Measurements from ENCODE around the gene HHEX. TPM values are rescaled to one million over a fixed set of nuclear protein-coding genes. Genes with fewer than 3 reads are reported as not detected.

Gene HHEX
- total RNA-seq, 1 experiment from 2014 or later = 71.7 TPM

DNA sequence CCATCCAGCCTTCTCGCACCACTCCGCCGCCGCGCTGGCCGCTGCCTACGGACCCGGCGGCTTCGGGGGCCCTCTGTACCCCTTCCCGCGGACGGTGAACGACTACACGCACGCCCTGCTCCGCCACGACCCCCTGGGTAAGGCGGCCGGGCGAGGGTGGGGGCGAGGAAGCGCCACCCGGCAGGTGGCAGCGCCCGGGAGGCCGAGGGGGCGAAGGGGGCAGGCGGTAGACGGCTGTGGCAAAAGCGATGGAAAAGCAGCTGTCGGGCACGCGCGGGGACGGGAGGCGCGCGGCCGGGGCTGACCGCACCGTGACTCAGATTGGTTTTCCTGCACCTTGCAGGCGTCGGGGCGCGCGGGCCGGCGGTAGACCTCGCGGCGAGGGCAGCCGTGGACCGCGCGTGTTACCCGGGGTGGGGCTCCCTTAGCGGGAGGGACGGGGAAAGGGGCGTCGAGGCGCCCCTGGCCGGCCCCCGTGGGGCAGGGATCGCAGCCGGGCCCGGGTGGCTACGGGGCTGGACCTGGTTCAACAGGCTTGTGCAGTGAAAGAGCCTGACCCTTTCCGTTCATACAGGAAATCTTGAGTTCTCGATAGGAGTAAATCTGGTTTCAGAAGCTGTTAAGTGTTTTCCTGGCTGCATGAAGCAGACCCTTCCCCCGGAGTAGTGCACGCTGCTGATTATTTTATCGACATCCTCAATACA lies 608 bp downstream of the HHEX start:
- Histone ChIP-seq H3K9me3 (ENCODE audit: low read length) (no peaks in the 10 kb centered on the region), H3K36me3 (ENCODE audit: insufficient read depth, low read length) (peaks cover 7% of the 10 kb centered on the region; the same call in 1 of the 2 replicates), H3K9ac (ENCODE audit: low read length) (peak overlapping the region; percentile 93), H3K27me3 (ENCODE audit: low read length) (no peaks in the 10 kb centered on the region), H3K4me3 (ENCODE audit: low read length) (peak overlapping the region; percentile 76), H2AFZ (ENCODE audit: low read length) (no peak overlapping the region), H3K27ac (ENCODE audit: low read length) (peak overlapping the region; percentile 76), H3K4me2 (ENCODE audit: low read depth, low read length, poor library complexity, severe bottlenecking) (peak overlapping the region; percentile 66), H3K4me1 (ENCODE audit: low read length) (peaks cover 36% of the 10 kb centered on the region), H4K20me1 (ENCODE audit: insufficient read depth, low read depth, low read length) (peaks cover 17% of the 10 kb centered on the region; the same call in 1 of the 2 replicates), H3K9me2 (replicated peaks; ENCODE audit: insufficient read depth, low read length) (no peaks in the 10 kb centered on the region), H3K79me2 (ENCODE audit: low read length) (peaks cover 15% of the 10 kb centered on the region; the same call in 1 of the 2 replicates)
- DNase-seq = peak; percentile 68

DNA sequence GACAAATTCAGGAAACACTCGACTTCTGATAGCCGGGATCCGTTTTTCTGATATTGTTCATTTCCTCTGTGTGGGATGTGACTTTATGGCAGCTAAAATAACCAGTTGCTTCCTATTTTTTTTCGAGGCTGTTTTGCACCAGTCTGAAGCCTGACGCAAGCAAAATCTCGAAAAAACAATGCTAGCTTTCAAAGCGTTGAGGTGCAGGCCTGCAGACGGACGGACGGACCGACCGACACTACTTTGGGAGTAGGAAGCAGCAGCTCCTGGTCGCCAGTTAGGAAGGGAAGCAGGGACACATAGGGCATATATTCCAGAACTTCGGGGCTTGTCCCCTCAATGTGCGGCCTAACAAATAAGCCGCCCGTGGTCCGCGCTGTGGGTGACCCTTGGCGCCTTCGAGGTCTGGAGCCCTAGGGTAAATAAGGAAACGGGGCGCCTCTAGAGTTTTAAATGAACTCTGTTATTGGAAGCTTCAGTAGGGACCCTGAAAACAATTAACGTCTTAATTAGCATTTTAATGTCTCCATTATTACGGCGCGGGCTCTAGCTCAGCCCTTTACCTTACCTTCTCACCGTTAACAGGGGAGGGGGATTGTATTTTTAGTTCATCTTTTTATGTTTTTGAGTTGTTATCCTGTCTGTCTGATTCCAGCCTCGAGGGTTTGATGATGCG lies 1.3 kb downstream of the HHEX start:
- Histone ChIP-seq H3K36me3 (ENCODE audit: insufficient read depth, low read length) (peaks cover 7% of the 10 kb centered on the region; the same call in 1 of the 2 replicates), H3K9ac (ENCODE audit: low read length) (peak overlapping the region; percentile 93)

DNA sequence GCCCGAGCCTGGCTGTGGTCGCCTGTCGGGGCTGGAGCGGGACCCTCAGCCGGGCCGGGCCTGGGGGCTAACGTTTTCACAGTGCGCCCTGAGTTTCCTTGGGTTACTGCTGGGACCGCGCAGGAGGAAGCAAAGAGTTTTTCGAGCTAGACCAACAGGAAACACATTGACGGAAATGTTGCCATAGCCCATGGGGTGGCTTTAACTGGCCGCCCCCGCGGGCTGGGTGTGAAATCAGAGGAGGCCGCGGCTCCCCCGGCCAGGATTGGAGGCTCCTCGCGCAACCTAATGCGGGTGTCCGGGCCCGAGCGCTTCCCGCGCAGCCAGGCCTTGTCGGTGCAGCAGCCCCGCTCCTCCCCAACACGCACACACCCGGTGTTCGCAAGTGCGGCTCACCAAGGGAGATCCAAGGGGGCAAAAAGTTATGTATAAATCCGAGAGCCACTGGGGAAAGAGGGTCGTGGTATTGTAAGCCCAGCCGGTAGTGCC lies 1.9 kb downstream of the HHEX start:
- Histone ChIP-seq H2AFZ (ENCODE audit: low read length) (no peak overlapping the region), H3K9ac (ENCODE audit: low read length) (peak overlapping the region; percentile 93), H3K9me3 (ENCODE audit: low read length) (no peaks in the 10 kb centered on the region), H3K4me3 (ENCODE audit: low read length) (peak overlapping the region; percentile 76), H3K9me2 (replicated peaks; ENCODE audit: insufficient read depth, low read length) (no peaks in the 10 kb centered on the region), H4K20me1 (ENCODE audit: insufficient read depth, low read depth, low read length) (peaks cover 17% of the 10 kb centered on the region; the same call in 1 of the 2 replicates), H3K4me2 (ENCODE audit: low read depth, low read length, poor library complexity, severe bottlenecking) (peak overlapping the region; percentile 66), H3K4me1 (ENCODE audit: low read length) (peaks cover 37% of the 10 kb centered on the region), H3K27me3 (ENCODE audit: low read length) (no peaks in the 10 kb centered on the region), H3K36me3 (ENCODE audit: insufficient read depth, low read length) (peaks cover 7% of the 10 kb centered on the region; the same call in 1 of the 2 replicates), H3K79me2 (ENCODE audit: low read length) (peaks cover 15% of the 10 kb centered on the region; the same call in 1 of the 2 replicates), H3K27ac (ENCODE audit: low read length) (peak overlapping the region; percentile 76)
- peak; percentile 48 for DNase-seq

More for the DNA sequence above, 1.3 kb downstream of the HHEX start:
- H4K20me1 ChIP-seq (ENCODE audit: insufficient read depth, low read depth, low read length) = peaks cover 17% of the 10 kb centered on the region; the same call in 1 of the 2 replicates
- H3K9me3 ChIP-seq (ENCODE audit: low read length) = no peaks in the 10 kb centered on the region
- DNase-seq = peak; percentile 42
- H3K4me1 ChIP-seq (ENCODE audit: low read length) = peaks cover 36% of the 10 kb centered on the region
- peak overlapping the region; percentile 76 for H3K27ac ChIP-seq (ENCODE audit: low read length)
- H2AFZ ChIP-seq (ENCODE audit: low read length) = no peak overlapping the region
- peaks cover 15% of the 10 kb centered on the region; the same call in 1 of the 2 replicates for H3K79me2 ChIP-seq (ENCODE audit: low read length)
- peak overlapping the region; percentile 66 for H3K4me2 ChIP-seq (ENCODE audit: low read depth, low read length, poor library complexity, severe bottlenecking)
- H3K4me3 ChIP-seq (ENCODE audit: low read length) = peak overlapping the region; percentile 76
- no peaks in the 10 kb centered on the region for H3K27me3 ChIP-seq (ENCODE audit: low read length)
- no peaks in the 10 kb centered on the region for H3K9me2 ChIP-seq (replicated peaks; ENCODE audit: insufficient read depth, low read length)

DNA sequence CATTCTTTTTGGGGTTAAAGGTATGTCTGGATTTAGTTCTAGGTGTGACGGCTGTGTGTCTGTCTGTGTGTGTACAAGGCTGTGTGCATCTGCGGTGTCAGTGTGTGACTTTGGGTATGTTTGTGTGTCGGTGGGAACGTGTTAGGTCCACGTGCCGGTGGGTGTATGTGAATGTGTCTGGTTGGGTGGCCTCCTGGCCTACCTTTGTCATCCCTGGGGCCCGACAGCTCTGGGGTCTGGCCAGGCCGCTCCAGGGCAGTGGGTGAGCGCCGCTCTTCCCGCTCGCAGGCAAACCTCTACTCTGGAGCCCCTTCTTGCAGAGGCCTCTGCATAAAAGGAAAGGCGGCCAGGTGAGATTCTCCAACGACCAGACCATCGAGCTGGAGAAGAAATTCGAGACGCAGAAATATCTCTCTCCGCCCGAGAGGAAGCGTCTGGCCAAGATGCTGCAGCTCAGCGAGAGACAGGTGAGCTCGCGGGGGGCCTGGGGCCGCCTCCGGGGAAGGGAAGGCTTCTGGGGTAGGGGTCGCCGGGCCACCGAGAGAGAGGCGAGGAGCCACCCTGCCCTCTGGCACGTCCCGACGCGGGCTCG lies 2.4 kb downstream of the HHEX start:
- peaks cover 7% of the 10 kb centered on the region; the same call in 1 of the 2 replicates for H3K36me3 ChIP-seq (ENCODE audit: insufficient read depth, low read length)
- peaks cover 43% of the 10 kb centered on the region for H3K4me1 ChIP-seq (ENCODE audit: low read length)
- peaks cover 17% of the 10 kb centered on the region; the same call in 1 of the 2 replicates for H4K20me1 ChIP-seq (ENCODE audit: insufficient read depth, low read depth, low read length)
- H3K9me3 ChIP-seq (ENCODE audit: low read length) = no peaks in the 10 kb centered on the region
- no peak overlapping the region for H2AFZ ChIP-seq (ENCODE audit: low read length)
- no peaks in the 10 kb centered on the region for H3K9me2 ChIP-seq (replicated peaks; ENCODE audit: insufficient read depth, low read length)
- H3K9ac ChIP-seq (ENCODE audit: low read length) = peak overlapping the region; percentile 93
- DNase-seq = peak; percentile 33
- peak overlapping the region; percentile 76 for H3K4me3 ChIP-seq (ENCODE audit: low read length)
- H3K4me2 ChIP-seq (ENCODE audit: low read depth, low read length, poor library complexity, severe bottlenecking) = peak overlapping the region; percentile 66
- peak overlapping the region; percentile 76 for H3K27ac ChIP-seq (ENCODE audit: low read length)
- H3K27me3 ChIP-seq (ENCODE audit: low read length) = no peaks in the 10 kb centered on the region
- H3K79me2 ChIP-seq (ENCODE audit: low read length) = peaks cover 15% of the 10 kb centered on the region; the same call in 1 of the 2 replicates

DNA sequence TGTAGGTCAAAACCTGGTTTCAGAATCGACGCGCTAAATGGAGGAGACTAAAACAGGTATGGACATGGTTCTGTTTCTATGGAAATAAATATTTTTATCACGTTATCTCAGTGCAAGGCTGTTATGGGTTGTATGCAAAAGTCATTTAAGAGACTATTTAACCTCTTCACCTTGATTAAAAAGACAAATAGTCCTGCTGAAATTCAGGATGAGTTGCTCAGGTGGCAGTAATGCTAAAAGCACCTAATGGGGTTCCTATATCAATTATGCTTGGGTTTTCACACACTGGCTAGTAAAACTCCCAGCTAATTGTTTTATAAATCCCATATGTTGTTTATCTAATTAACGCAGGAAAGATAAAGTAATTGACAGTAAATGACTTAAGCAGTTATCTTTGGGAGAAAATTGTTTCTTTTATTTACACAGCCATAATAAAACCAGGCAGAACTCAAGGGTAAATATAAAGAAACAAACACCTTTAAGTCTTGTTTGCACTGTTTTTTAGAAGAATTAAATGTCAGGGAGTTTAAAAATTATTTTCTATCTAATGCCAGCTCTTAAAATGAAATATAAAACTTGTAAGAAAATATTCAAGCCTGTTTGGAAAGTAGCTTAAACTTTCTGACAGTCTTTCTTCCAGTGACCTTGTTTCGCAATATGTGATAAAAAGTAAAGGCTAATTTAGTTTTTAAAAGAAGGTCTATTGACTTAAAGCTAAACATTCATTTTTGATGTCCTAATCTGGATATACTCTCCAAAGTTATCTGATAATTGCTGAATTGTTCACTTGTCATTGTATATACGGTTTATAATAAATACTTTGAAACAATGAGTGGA lies 3.2 kb downstream of the HHEX start:
- DNase-seq = peak; percentile 33
- peak overlapping the region; percentile 76; the same call in 1 of the 2 replicates for H3K4me3 ChIP-seq (ENCODE audit: low read length)
- H3K4me2 ChIP-seq (ENCODE audit: low read depth, low read length, poor library complexity, severe bottlenecking) = peak overlapping the region; percentile 66
- no peaks in the 10 kb centered on the region for H3K27me3 ChIP-seq (ENCODE audit: low read length)
- peak overlapping the region; percentile 49; the same call in 1 of the 2 replicates for H3K27ac ChIP-seq (ENCODE audit: low read length)
- H3K36me3 ChIP-seq (ENCODE audit: insufficient read depth, low read length) = peaks cover 7% of the 10 kb centered on the region; the same call in 1 of the 2 replicates
- H3K9ac ChIP-seq (ENCODE audit: low read length) = no peak overlapping the region
- H3K9me2 ChIP-seq (replicated peaks; ENCODE audit: insufficient read depth, low read length) = no peaks in the 10 kb centered on the region
- H3K4me1 ChIP-seq (ENCODE audit: low read length) = peaks cover 50% of the 10 kb centered on the region
- no peak overlapping the region for H2AFZ ChIP-seq (ENCODE audit: low read length)
- H3K79me2 ChIP-seq (ENCODE audit: low read length) = peaks cover 15% of the 10 kb centered on the region; the same call in 1 of the 2 replicates
- H4K20me1 ChIP-seq (ENCODE audit: insufficient read depth, low read depth, low read length) = peaks cover 17% of the 10 kb centered on the region; the same call in 1 of the 2 replicates
- H3K9me3 ChIP-seq (ENCODE audit: low read length) = no peaks in the 10 kb centered on the region

DNA sequence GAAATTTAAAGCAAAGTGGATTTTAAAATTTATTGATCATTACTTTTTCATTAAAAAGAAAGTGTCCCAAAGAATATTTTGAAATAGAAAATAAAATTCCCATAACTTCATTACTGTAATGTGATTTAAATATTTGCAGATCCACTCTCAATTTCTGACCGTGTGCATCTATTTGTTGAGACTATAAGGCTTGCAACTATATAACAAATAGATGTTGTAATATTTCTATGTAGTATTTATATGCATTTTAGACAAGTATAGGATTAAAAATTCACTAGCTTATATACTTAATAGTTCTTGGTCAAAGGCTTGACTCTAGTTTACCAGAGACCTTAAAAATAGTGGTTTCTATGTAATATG lies 3.8 kb downstream of the HHEX start:
- no peaks in the 10 kb centered on the region for H3K27me3 ChIP-seq (ENCODE audit: low read length)

More for the DNA sequence above, 3.8 kb downstream of the HHEX start:
- Histone ChIP-seq H2AFZ (ENCODE audit: low read length) (no peak overlapping the region), H3K79me2 (ENCODE audit: low read length) (peaks cover 15% of the 10 kb centered on the region; the same call in 1 of the 2 replicates), H3K9me3 (ENCODE audit: low read length) (no peaks in the 10 kb centered on the region), H3K36me3 (ENCODE audit: insufficient read depth, low read length) (peaks cover 7% of the 10 kb centered on the region; the same call in 1 of the 2 replicates), H3K4me2 (ENCODE audit: low read depth, low read length, poor library complexity, severe bottlenecking) (peak overlapping the region; percentile 66), H4K20me1 (ENCODE audit: insufficient read depth, low read depth, low read length) (peaks cover 17% of the 10 kb centered on the region; the same call in 1 of the 2 replicates), H3K4me3 (ENCODE audit: low read length) (no peak overlapping the region), H3K9me2 (replicated peaks; ENCODE audit: insufficient read depth, low read length) (no peaks in the 10 kb centered on the region), H3K4me1 (ENCODE audit: low read length) (peaks cover 55% of the 10 kb centered on the region), H3K9ac (ENCODE audit: low read length) (no peak overlapping the region), H3K27ac (ENCODE audit: low read length) (peak overlapping the region; percentile 49)
- DNase-seq = peak; percentile 31

All from Karpas-422 (cell line).